ENCODE results near the gene WWOX. TPM values are rescaled to one million over a fixed set of nuclear protein-coding genes. Genes with fewer than 3 reads are reported as not detected.

The WWOX gene
- total RNA-seq, 3 donors from 2014 or later = 11.7 to 18.0 (median 13.8) TPM

- no peak for ATAC-seq
Measured at GRCh38 chr16:78396046-78396445, 296.6 kb downstream of the WWOX start.

GRCh38 chr16:78396673-78397072, 297.2 kb downstream of the WWOX start:
- ATAC-seq = no peak
- Histone ChIP-seq H3K36me3 (ENCODE audit: low read depth) (no peaks in the 10 kb centered on the region), H3K4me3 (no peak overlapping the region), H3K9me3 (no peaks in the 10 kb centered on the region), H3K4me1 (ENCODE audit: low read depth) (no peaks in the 10 kb centered on the region)
- DNase-seq = no peak
- intact Hi-C loops (cut with DNase I, micrococcal nuclease) = no loop called here
- TF ChIP-seq CTCF (IDR thresholded peaks at IDR 0.05) = no peak

More at GRCh38 chr16:78396046-78396445, 296.6 kb downstream of the WWOX start:
- Histone ChIP-seq H3K9me3 (no peaks in the 10 kb centered on the region), H3K4me1 (ENCODE audit: low read depth) (no peaks in the 10 kb centered on the region), H3K4me3 (no peak overlapping the region), H3K36me3 (ENCODE audit: low read depth) (no peaks in the 10 kb centered on the region)
- intact Hi-C loops (cut with DNase I, micrococcal nuclease) = no loop called here
- no peak for TF ChIP-seq CTCF (IDR thresholded peaks at IDR 0.05)
- no peak for DNase-seq

DNA sequence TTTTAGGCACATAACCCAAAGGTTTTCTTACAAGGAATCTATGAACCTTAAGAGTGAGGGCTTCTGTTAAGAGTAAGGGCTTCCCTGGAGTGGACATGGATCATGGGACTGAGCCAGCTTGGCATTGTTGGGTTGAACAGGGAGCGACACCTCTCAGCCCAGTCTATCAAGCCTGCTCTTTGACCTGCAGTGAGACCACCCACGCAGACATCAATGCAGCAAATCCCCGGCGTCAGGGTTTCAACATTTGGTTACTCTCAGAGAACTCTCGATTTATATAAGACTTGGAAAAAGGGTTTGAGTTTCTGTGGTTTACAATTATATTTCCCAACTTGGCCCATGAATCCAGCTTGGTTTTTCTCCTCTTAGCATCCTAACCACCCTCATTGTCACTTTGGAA, 299.9 kb downstream of the WWOX start:
- Histone ChIP-seq H3K9me3 (no peaks in the 10 kb centered on the region), H3K36me3 (ENCODE audit: low read depth) (no peaks in the 10 kb centered on the region), H3K4me3 (no peak overlapping the region), H3K4me1 (ENCODE audit: low read depth) (no peaks in the 10 kb centered on the region)
- no peak for TF ChIP-seq CTCF (IDR thresholded peaks at IDR 0.05)
- DNase-seq = no peak
- ATAC-seq = no peak
- intact Hi-C loops (cut with DNase I, micrococcal nuclease) = no loop called here

- intact Hi-C loops (cut with DNase I, micrococcal nuclease) = no loop called here
- no peak overlapping the region for H3K4me3 ChIP-seq
- H3K36me3 ChIP-seq (ENCODE audit: low read depth) = no peaks in the 10 kb centered on the region
- TF ChIP-seq CTCF (IDR thresholded peaks at IDR 0.05) = no peak
- H3K9me3 ChIP-seq = no peaks in the 10 kb centered on the region
- no peak for DNase-seq
- ATAC-seq = no peak
- H3K4me1 ChIP-seq (ENCODE audit: low read depth) = no peaks in the 10 kb centered on the region
Measured at GRCh38 chr16:78402833-78403232, 303.4 kb downstream of the WWOX start.

GRCh38 chr16:78405040-78405439, 305.6 kb downstream of the WWOX start:
- Histone ChIP-seq H3K9me3 (peaks cover 4% of the 10 kb centered on the region), H3K36me3 (ENCODE audit: low read depth) (no peaks in the 10 kb centered on the region), H3K4me1 (ENCODE audit: low read depth) (no peaks in the 10 kb centered on the region), H3K4me3 (no peak overlapping the region)
- intact Hi-C loops (cut with DNase I, micrococcal nuclease) = no loop called here
- ATAC-seq (no peak), DNase-seq (no peak)
- no peak for TF ChIP-seq CTCF (IDR thresholded peaks at IDR 0.05)

DNA sequence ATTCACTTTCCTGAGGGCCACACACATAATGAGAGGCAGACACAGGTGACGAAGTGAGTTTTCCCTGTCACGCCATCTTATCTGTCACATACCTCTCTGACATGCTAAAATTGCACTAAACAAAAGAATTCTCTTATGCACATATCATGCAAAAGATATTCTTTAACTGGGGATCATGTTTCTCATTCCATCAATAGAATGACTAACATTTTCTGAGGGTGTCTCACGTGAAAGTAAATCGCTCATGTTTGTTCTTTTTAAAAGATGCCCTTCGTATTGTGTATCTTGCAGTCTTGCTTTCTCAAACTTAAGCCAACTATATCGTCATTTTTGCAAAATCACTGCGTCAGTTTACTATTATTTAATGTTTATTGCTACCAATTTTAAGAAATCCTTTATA, 306.4 kb downstream of the WWOX start:
- intact Hi-C loops (cut with DNase I, micrococcal nuclease) = no loop called here
- no peaks in the 10 kb centered on the region for H3K4me1 ChIP-seq (ENCODE audit: low read depth)
- H3K36me3 ChIP-seq (ENCODE audit: low read depth) = no peaks in the 10 kb centered on the region
- DNase-seq (no peak), ATAC-seq (no peak)
- peaks cover 4% of the 10 kb centered on the region for H3K9me3 ChIP-seq
- TF ChIP-seq CTCF (IDR thresholded peaks at IDR 0.05) = no peak
- H3K4me3 ChIP-seq = no peak overlapping the region
